SU-DHL-6 (cell line): ENCODE data around the gene GABRB1.
"Not testable (repeated sequence)": the region's sequence is repeated elsewhere in the genome, so short reads cannot be mapped to it uniquely, and the experiment has no call there.

ENCODE experiments used
- H2AFZ ChIP-seq: fragments of 200-600 bp; sonication (generic); 2 replicates; pipeline ENCODE4 v1.6.1; 2014; ENCODE audit warnings: low read depth, mild to moderate bottlenecking, moderate library complexity, mixed read lengths, antibody characterized with exemption, low read length; ENCODE audit not compliant: severe bottlenecking
- H3F3A ChIP-seq: fragments of 200-600 bp; shearing (Covaris generic); 2 replicates; pipeline ENCODE4 v1.6.0; 2016; ENCODE audit warnings: antibody characterized with exemption, mild to moderate bottlenecking; ENCODE audit not compliant: insufficient read depth
- H3K27ac ChIP-seq: fragments of 200-600 bp; sonication (generic); 2 replicates; pipeline ENCODE4 v1.5.1; 2016; ENCODE audit warnings: low read depth, mild to moderate bottlenecking, low read length, moderate library complexity, mixed read lengths
- H3K27me3 ChIP-seq: fragments of 200-600 bp; sonication (generic), shearing (Covaris generic); 2 replicates; pipeline ENCODE4 v1.6.0; 2014; ENCODE audit warnings: mild to moderate bottlenecking, low read length
- H3K36me3 ChIP-seq: fragments of 200-600 bp; sonication (generic); 2 replicates; pipeline ENCODE4 v1.6.1; 2014; ENCODE audit warnings: mild to moderate bottlenecking, low read length, mixed read lengths
- H3K4me2 ChIP-seq: fragments of 300-600, 200-600 bp; shearing (Covaris generic), sonication (generic); 2 replicates; pipeline ENCODE4 v1.6.0; 2014; ENCODE audit warnings: low read length, low read depth, mild to moderate bottlenecking; ENCODE audit not compliant: poor library complexity, severe bottlenecking
- H3K4me3 ChIP-seq: fragments of 200-600 bp; sonication (generic); 2 replicates; pipeline ENCODE4 v1.5.1; 2014; ENCODE audit warnings: antibody characterized with exemption, low read length, mild to moderate bottlenecking, mixed read lengths; ENCODE audit not compliant: insufficient read depth, poor library complexity, severe bottlenecking
- H3K79me2 ChIP-seq: fragments of 200-600 bp; sonication (generic); 2 replicates; pipeline ENCODE4 v1.6.1; 2014; ENCODE audit warnings: mild to moderate bottlenecking, low read length, moderate library complexity; ENCODE audit not compliant: insufficient read depth
- H3K9ac ChIP-seq: fragments of 200-600 bp; sonication (generic); 2 replicates; pipeline ENCODE4 v1.7.0; 2014; ENCODE audit warnings: mild to moderate bottlenecking, low read length
- H3K9me2 ChIP-seq: fragments of 200-600 bp; sonication (generic); replicated peaks from 2 replicates; pipeline ENCODE4 v1.6.1; 2014; ENCODE audit warnings: low read length; ENCODE audit not compliant: insufficient read depth
- H3K9me3 ChIP-seq: fragments of 200-600 bp; sonication (generic); 2 replicates; pipeline ENCODE4 v1.6.1; 2014; ENCODE audit warnings: low read length, mixed read lengths; ENCODE audit not compliant: insufficient read depth
- H4K20me1 ChIP-seq: fragments of 200-600 bp; sonication (generic); 2 replicates; pipeline ENCODE4 v1.6.1; 2014; ENCODE audit warnings: low read depth, mild to moderate bottlenecking, antibody characterized with exemption, low read length, moderate library complexity, mixed read lengths
- EZH2phosphoT487 ChIP-seq: fragments of 200-600 bp; sonication (generic), shearing (Covaris generic); conservative IDR thresholded peaks from 2 replicates; pipeline ENCODE4 v1.6.1; 2018; ENCODE audit warnings: mild to moderate bottlenecking, antibody characterized with exemption, low read length, moderate library complexity, mixed read lengths
- TF ChIP-seq, protein P1 (sequence below): fragments of 200-600 bp; sonication (generic); IDR thresholded peaks from one replicate; pipeline ENCODE4 v1.5.1; 2017; ENCODE audit warnings: antibody characterized with exemption, mild to moderate bottlenecking, low read length, moderate library complexity; ENCODE audit not compliant: insufficient read depth, poor library complexity, severe bottlenecking

GABRB1 gene

DNA sequence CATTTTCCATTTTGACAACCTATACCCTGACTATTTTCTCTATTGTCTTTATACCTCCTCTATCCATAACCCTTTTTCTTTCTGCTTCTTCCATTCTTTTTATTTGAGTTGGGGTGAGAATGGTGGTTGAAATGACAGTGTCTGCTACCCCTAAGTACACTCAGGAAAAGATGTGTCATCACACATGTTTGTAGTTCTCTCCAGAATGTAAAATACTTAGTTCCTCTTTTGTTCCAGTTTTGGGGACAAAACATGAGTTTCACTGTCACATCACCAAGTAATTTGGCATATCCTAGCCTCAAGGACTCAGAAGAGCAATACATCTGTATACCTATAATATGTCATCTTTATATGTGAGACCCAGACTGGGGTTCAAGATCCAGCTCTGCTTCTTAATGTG, 341.8 kb downstream of the GABRB1 start:
- Histone ChIP-seq H4K20me1 (no peaks in the 10 kb centered on the region), H3F3A (no peaks in the 10 kb centered on the region), H3K27ac (no peak overlapping the region), H3K36me3 (no peaks in the 10 kb centered on the region), H3K79me2 (no peaks in the 10 kb centered on the region), H3K4me2 (no peak overlapping the region), H3K9me3 (no peaks in the 10 kb centered on the region), H3K4me3 (no peak overlapping the region), H3K9ac (no peak overlapping the region), H3K27me3 (no peaks in the 10 kb centered on the region), H2AFZ (no peak overlapping the region), H3K9me2 (no peaks in the 10 kb centered on the region)
- TF ChIP-seq, protein P1, sequence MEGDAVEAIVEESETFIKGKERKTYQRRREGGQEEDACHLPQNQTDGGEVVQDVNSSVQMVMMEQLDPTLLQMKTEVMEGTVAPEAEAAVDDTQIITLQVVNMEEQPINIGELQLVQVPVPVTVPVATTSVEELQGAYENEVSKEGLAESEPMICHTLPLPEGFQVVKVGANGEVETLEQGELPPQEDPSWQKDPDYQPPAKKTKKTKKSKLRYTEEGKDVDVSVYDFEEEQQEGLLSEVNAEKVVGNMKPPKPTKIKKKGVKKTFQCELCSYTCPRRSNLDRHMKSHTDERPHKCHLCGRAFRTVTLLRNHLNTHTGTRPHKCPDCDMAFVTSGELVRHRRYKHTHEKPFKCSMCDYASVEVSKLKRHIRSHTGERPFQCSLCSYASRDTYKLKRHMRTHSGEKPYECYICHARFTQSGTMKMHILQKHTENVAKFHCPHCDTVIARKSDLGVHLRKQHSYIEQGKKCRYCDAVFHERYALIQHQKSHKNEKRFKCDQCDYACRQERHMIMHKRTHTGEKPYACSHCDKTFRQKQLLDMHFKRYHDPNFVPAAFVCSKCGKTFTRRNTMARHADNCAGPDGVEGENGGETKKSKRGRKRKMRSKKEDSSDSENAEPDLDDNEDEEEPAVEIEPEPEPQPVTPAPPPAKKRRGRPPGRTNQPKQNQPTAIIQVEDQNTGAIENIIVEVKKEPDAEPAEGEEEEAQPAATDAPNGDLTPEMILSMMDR, result no peak
- TF ChIP-seq EZH2phosphoT487, result no peak

DNA sequence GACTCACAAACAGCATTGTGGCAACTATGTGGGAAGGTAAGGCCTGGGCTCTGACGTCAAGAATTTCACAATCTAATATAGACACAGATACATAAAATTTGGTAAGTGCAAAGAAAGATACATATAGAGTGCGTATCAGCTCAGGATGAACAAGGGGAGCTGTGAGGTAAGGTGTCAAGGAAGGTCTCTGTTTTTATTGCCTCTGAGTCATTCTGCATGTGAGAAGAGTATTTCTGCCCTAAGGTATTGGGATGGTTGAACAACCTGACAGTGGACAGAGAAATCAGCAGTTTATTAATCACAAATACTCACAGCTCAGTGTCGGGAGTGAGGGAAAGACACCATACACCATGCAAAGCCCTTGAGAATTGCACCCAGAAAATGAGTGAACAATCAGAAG, 342.3 kb downstream of the GABRB1 start:
- Histone ChIP-seq H3K27ac (no peak overlapping the region), H4K20me1 (no peaks in the 10 kb centered on the region), H3K27me3 (no peaks in the 10 kb centered on the region), H3K9me2 (no peaks in the 10 kb centered on the region), H3F3A (no peaks in the 10 kb centered on the region), H3K9me3 (no peaks in the 10 kb centered on the region), H3K9ac (no peak overlapping the region), H3K4me3 (no peak overlapping the region), H3K4me2 (no peak overlapping the region), H3K36me3 (no peaks in the 10 kb centered on the region), H2AFZ (no peak overlapping the region), H3K79me2 (no peaks in the 10 kb centered on the region)
- TF ChIP-seq, protein P1, result no peak
- no peak for TF ChIP-seq EZH2phosphoT487

DNA sequence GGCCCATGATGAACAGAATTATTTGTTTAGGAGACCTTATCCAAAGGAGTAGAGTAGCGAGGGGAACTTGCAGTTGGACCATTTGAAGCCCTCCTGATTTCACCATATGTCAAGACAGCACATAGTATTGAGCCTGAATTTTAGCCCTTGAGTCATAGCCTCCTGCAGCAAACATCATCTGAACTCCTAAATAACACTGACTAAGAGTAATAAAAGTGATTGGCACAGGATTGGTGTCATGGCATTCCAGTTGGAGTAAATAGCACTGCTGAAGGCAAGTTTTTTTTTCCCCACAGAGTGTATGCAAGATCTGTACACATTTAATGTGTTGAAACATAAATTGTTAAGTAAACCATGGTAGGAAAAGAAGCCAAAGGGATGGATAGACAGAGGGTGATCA, 343.1 kb downstream of the GABRB1 start:
- Histone ChIP-seq H3K9me3 (no peaks in the 10 kb centered on the region), H3K9me2 (no peaks in the 10 kb centered on the region), H3K36me3 (no peaks in the 10 kb centered on the region)

DNA sequence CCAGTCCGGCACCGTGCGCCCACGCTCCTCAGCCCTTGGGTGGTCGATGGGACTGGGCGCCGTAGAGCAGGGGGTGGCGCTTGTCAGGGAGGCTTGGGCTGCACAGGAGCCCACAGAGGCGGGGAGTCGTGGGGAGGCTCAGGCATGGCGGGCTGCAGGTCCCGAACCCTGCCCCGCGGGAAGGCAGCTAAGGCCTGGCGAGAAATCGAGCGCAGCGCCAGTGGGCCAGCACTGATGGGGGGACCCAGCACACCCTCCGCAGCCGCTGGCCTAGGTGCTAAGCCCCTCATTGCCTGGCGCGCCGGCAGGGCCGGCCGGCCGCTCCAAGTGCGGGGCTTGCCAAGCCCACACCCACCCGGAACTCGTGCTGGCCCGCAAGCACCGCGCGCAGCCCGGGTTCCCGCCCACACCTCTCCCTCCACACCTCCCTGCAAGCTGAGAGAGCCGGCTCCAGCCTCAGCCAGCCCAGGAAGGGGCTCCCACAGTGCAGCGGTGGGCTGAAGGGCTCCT, 346.7 kb downstream of the GABRB1 start:
- not testable (repeated sequence) for H3K4me2 ChIP-seq, H3F3A ChIP-seq, H3K4me3 ChIP-seq, H3K9ac ChIP-seq, H3K27me3 ChIP-seq, H2AFZ ChIP-seq, H3K36me3 ChIP-seq, H4K20me1 ChIP-seq, H3K27ac ChIP-seq, H3K79me2 ChIP-seq, H3K9me2 ChIP-seq, H3K9me3 ChIP-seq

More for the DNA sequence above, 343.1 kb downstream of the GABRB1 start:
- Histone ChIP-seq H3K27ac (no peak overlapping the region), H3K27me3 (no peaks in the 10 kb centered on the region), H3K4me2 (no peak overlapping the region), H3F3A (no peaks in the 10 kb centered on the region), H3K79me2 (no peaks in the 10 kb centered on the region), H2AFZ (no peak overlapping the region), H4K20me1 (no peaks in the 10 kb centered on the region), H3K4me3 (no peak overlapping the region), H3K9ac (no peak overlapping the region)
- no peak for TF ChIP-seq EZH2phosphoT487
- TF ChIP-seq, protein P1, result no peak
